SU-DHL-6 (cell line): Measurements from ENCODE around the gene C21orf58.

Experiments
- H2AFZ ChIP-seq: fragments of 200-600 bp; sonication (generic); 2 replicates; pipeline ENCODE4 v1.6.1; 2014; ENCODE audit warnings: low read depth, mild to moderate bottlenecking, moderate library complexity, mixed read lengths, antibody characterized with exemption, low read length; ENCODE audit not compliant: severe bottlenecking
- H3F3A ChIP-seq: fragments of 200-600 bp; shearing (Covaris generic); 2 replicates; pipeline ENCODE4 v1.6.0; 2016; ENCODE audit warnings: antibody characterized with exemption, mild to moderate bottlenecking; ENCODE audit not compliant: insufficient read depth
- H3K27ac ChIP-seq: fragments of 200-600 bp; sonication (generic); 2 replicates; pipeline ENCODE4 v1.5.1; 2016; ENCODE audit warnings: low read depth, mild to moderate bottlenecking, low read length, moderate library complexity, mixed read lengths
- H3K27me3 ChIP-seq: fragments of 200-600 bp; sonication (generic), shearing (Covaris generic); 2 replicates; pipeline ENCODE4 v1.6.0; 2014; ENCODE audit warnings: mild to moderate bottlenecking, low read length
- H3K36me3 ChIP-seq: fragments of 200-600 bp; sonication (generic); 2 replicates; pipeline ENCODE4 v1.6.1; 2014; ENCODE audit warnings: mild to moderate bottlenecking, low read length, mixed read lengths
- H3K4me2 ChIP-seq: fragments of 300-600, 200-600 bp; shearing (Covaris generic), sonication (generic); 2 replicates; pipeline ENCODE4 v1.6.0; 2014; ENCODE audit warnings: low read length, low read depth, mild to moderate bottlenecking; ENCODE audit not compliant: poor library complexity, severe bottlenecking
- H3K4me3 ChIP-seq: fragments of 200-600 bp; sonication (generic); 2 replicates; pipeline ENCODE4 v1.5.1; 2014; ENCODE audit warnings: antibody characterized with exemption, low read length, mild to moderate bottlenecking, mixed read lengths; ENCODE audit not compliant: insufficient read depth, poor library complexity, severe bottlenecking
- H3K79me2 ChIP-seq: fragments of 200-600 bp; sonication (generic); 2 replicates; pipeline ENCODE4 v1.6.1; 2014; ENCODE audit warnings: mild to moderate bottlenecking, low read length, moderate library complexity; ENCODE audit not compliant: insufficient read depth
- H3K9ac ChIP-seq: fragments of 200-600 bp; sonication (generic); 2 replicates; pipeline ENCODE4 v1.7.0; 2014; ENCODE audit warnings: mild to moderate bottlenecking, low read length
- H3K9me2 ChIP-seq: fragments of 200-600 bp; sonication (generic); replicated peaks from 2 replicates; pipeline ENCODE4 v1.6.1; 2014; ENCODE audit warnings: low read length; ENCODE audit not compliant: insufficient read depth
- H3K9me3 ChIP-seq: fragments of 200-600 bp; sonication (generic); 2 replicates; pipeline ENCODE4 v1.6.1; 2014; ENCODE audit warnings: low read length, mixed read lengths; ENCODE audit not compliant: insufficient read depth
- H4K20me1 ChIP-seq: fragments of 200-600 bp; sonication (generic); 2 replicates; pipeline ENCODE4 v1.6.1; 2014; ENCODE audit warnings: low read depth, mild to moderate bottlenecking, antibody characterized with exemption, low read length, moderate library complexity, mixed read lengths
- EZH2phosphoT487 ChIP-seq: fragments of 200-600 bp; sonication (generic), shearing (Covaris generic); conservative IDR thresholded peaks from 2 replicates; pipeline ENCODE4 v1.6.1; 2018; ENCODE audit warnings: mild to moderate bottlenecking, antibody characterized with exemption, low read length, moderate library complexity, mixed read lengths
- TF ChIP-seq, protein P1 (sequence below): fragments of 200-600 bp; sonication (generic); IDR thresholded peaks from one replicate; pipeline ENCODE4 v1.5.1; 2017; ENCODE audit warnings: antibody characterized with exemption, mild to moderate bottlenecking, low read length, moderate library complexity; ENCODE audit not compliant: insufficient read depth, poor library complexity, severe bottlenecking

The C21orf58 gene

DNA sequence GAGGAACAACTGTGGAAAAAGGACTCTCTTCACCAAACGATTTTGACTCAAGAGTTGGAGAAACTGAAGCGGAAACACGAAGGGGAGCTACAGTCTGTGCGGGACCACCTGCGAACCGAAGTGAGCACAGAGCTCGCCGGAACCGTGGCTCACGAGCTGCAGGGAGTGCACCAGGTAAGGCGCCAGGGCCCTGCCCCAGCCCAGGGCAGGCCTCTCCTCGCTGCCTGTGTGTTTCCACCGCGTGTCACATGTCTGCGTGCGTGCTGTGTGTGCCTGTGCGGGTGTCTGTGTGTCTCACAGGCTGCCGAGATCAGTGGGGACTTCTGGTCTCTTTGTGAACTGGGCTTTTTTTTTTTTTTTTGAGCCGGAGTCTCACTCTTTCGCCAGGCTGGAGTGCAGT lies 43.3 kb upstream of the C21orf58 start:
- H4K20me1 ChIP-seq = peaks cover 6% of the 10 kb centered on the region; the same call in 1 of the 2 replicates
- H3K36me3 ChIP-seq = peaks cover 6% of the 10 kb centered on the region; the same call in 1 of the 2 replicates
- H3K9me2 ChIP-seq = no peaks in the 10 kb centered on the region
- H3K9ac ChIP-seq = no peak overlapping the region
- H2AFZ ChIP-seq = no peak overlapping the region
- H3K9me3 ChIP-seq = no peaks in the 10 kb centered on the region
- H3K4me2 ChIP-seq = no peak overlapping the region
- TF ChIP-seq, protein P1, sequence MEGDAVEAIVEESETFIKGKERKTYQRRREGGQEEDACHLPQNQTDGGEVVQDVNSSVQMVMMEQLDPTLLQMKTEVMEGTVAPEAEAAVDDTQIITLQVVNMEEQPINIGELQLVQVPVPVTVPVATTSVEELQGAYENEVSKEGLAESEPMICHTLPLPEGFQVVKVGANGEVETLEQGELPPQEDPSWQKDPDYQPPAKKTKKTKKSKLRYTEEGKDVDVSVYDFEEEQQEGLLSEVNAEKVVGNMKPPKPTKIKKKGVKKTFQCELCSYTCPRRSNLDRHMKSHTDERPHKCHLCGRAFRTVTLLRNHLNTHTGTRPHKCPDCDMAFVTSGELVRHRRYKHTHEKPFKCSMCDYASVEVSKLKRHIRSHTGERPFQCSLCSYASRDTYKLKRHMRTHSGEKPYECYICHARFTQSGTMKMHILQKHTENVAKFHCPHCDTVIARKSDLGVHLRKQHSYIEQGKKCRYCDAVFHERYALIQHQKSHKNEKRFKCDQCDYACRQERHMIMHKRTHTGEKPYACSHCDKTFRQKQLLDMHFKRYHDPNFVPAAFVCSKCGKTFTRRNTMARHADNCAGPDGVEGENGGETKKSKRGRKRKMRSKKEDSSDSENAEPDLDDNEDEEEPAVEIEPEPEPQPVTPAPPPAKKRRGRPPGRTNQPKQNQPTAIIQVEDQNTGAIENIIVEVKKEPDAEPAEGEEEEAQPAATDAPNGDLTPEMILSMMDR = no peak
- no peak for TF ChIP-seq EZH2phosphoT487
- H3K79me2 ChIP-seq = peaks cover 26% of the 10 kb centered on the region
- no peak overlapping the region for H3K4me3 ChIP-seq
- no peak overlapping the region for H3K27ac ChIP-seq
- no peaks in the 10 kb centered on the region for H3F3A ChIP-seq
- no peaks in the 10 kb centered on the region for H3K27me3 ChIP-seq

- H3K9ac ChIP-seq = no peak overlapping the region
- H4K20me1 ChIP-seq = peaks cover 5% of the 10 kb centered on the region; the same call in 1 of the 2 replicates
- TF ChIP-seq, protein P1 = no peak
- TF ChIP-seq EZH2phosphoT487 = no peak
- no peak overlapping the region for H3K4me2 ChIP-seq
- H3K27ac ChIP-seq = no peak overlapping the region
- H3K9me3 ChIP-seq = no peaks in the 10 kb centered on the region
- no peak overlapping the region for H2AFZ ChIP-seq
- no peaks in the 10 kb centered on the region for H3K9me2 ChIP-seq
- no peaks in the 10 kb centered on the region for H3F3A ChIP-seq
- H3K27me3 ChIP-seq = no peaks in the 10 kb centered on the region
- no peak overlapping the region for H3K4me3 ChIP-seq
- H3K79me2 ChIP-seq = peaks cover 22% of the 10 kb centered on the region
- H3K36me3 ChIP-seq = peaks cover 6% of the 10 kb centered on the region; the same call in 1 of the 2 replicates
Measured at GRCh38 chr21:46366561-46366960, 42.9 kb upstream of the C21orf58 start.

GRCh38 chr21:46366091-46366490 lies 42.4 kb upstream of the C21orf58 start:
- Histone ChIP-seq H2AFZ (no peak overlapping the region), H3F3A (no peaks in the 10 kb centered on the region), H3K9me2 (no peaks in the 10 kb centered on the region), H3K27me3 (no peaks in the 10 kb centered on the region), H3K36me3 (peaks cover 6% of the 10 kb centered on the region; the same call in 1 of the 2 replicates), H3K9me3 (no peaks in the 10 kb centered on the region), H3K9ac (no peak overlapping the region), H3K4me3 (no peak overlapping the region), H4K20me1 (peaks cover 5% of the 10 kb centered on the region; the same call in 1 of the 2 replicates), H3K4me2 (no peak overlapping the region), H3K79me2 (peaks cover 18% of the 10 kb centered on the region; the same call in 1 of the 2 replicates), H3K27ac (no peak overlapping the region)
- TF ChIP-seq, protein P1 = no peak
- TF ChIP-seq EZH2phosphoT487 = no peak

DNA sequence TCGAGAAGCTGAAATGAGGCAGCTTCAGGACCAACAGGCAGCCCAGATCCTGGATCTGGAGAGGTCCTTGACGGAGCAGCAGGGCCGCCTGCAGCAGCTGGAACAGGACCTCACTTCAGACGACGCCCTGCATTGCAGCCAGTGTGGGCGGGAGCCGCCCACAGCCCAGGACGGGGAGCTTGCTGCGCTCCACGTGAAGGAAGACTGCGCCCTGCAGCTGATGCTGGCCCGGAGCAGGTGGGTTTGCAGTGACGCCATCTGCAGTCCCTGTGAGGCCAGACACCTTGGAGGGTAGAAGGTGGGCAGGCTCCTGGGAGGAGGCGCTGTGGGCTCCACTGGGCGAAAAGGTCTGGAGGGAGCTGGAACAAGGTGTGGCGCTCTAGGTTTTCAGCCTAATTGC lies 40.0 kb upstream of the C21orf58 start:
- Histone ChIP-seq H3K27me3 (no peaks in the 10 kb centered on the region), H3K79me2 (peaks cover 9% of the 10 kb centered on the region; the same call in 1 of the 2 replicates), H3K9me3 (no peaks in the 10 kb centered on the region), H4K20me1 (peaks cover 4% of the 10 kb centered on the region; the same call in 1 of the 2 replicates), H3K36me3 (peaks cover 6% of the 10 kb centered on the region), H3K27ac (no peak overlapping the region), H3K4me3 (no peak overlapping the region), H3K9ac (no peak overlapping the region), H3K9me2 (no peaks in the 10 kb centered on the region), H3F3A (no peaks in the 10 kb centered on the region), H2AFZ (no peak overlapping the region), H3K4me2 (no peak overlapping the region)
- no peak for TF ChIP-seq EZH2phosphoT487
- TF ChIP-seq, protein P1 = no peak
